Activated CD4-positive, alpha-beta T cell treated with anti-CD3 and anti-CD28 coated beads for 4 hours (primary cell): ENCODE data around the gene SUN1.

Experiments
- DNase-seq, 2 donors: peaks; one replicate each; pipeline ENCODE4 v3.0.0-alpha.2; 2020

Gene SUN1

DNA sequence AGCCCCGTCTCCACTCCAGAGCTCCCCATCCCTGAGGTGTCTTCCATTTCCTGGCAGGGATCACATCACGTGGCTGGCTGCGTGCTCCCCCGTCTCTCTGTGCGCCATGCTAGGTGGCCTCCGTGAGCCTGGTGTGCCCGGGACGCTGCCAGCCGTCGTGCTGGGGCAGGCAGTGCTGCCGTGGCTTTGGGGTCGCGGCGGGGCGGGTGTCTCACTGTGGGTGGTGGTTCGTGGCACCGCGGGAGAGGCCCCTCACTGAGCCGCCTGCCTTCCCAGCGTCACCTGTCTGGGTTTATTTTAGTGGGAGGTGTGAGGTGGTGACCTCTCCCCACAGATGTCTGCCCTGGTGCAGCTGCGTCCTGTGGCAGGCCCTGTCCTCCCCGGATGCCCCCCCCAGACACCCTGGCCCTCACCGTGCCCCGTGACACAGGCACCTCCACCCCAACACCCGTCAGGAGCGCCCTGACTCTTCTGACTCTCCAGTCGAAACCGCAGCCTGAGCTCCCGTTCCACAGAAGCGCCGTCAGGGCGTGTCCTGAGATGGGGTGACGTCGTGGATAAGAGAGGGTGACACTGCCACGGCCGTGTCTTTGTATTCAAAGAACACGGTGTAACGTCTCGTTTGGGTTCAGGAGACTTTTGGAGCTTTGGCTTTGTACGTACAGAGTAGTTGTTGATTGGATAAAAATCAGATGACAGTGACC lies 62.0 kb downstream of the SUN1 start:
- no peak for DNase-seq

DNA sequence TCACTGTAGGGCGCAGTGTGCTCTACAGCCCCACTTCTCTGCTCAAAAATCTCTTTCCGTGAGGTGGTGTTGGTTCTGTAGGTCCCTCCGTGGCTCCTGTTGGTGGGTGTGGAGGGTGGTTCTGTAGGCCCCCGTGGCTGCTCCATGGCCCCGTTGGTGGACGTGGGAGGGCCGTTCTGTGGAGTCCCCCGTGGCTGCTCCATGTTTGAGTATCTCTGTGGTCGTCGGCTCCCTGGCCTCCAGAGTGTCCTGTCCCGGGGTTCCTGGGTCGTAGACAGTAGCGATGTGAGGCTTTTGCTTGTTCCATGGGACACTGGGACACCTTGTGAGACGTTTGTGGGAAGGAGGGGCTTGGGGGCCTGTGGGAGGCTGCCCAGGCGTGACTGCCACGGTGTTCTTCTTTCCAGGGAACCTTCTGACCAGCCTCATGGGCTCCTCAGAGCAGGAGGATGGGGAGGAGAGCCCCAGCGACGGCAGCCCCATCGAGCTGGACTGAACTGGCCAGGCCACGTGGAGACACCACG lies 62.7 kb downstream of the SUN1 start:
- DNase-seq = no peak

DNA sequence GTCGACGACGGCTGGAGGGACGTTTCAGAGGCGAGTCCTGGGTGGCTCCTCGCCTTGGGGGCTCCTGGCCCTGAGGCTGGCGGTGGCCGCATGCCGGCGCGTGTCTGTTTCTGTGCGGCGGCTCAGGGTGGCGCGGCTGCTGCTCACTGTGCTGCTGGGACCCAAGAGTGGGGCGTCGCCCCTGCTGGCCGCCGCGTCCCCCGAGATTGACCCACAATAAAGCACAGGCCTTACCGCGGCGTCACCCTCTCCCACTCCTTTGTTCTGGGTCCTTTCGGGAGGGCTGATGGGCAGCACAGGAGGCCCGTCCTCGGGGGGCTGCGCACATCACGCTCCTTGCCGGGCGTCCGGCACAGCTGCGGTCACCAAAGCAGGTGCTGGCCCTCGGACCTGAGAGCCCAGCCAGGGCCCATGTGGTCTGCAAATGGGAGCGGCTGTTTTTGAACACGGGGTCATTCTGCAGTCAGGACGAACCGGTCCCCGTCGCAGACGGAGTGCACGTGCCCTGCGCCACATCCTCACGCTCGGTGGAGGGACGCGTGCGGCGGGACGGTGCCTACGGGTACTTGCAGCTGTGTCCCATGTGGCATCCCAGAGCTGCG lies 63.3 kb downstream of the SUN1 start:
- no peak for DNase-seq

DNA sequence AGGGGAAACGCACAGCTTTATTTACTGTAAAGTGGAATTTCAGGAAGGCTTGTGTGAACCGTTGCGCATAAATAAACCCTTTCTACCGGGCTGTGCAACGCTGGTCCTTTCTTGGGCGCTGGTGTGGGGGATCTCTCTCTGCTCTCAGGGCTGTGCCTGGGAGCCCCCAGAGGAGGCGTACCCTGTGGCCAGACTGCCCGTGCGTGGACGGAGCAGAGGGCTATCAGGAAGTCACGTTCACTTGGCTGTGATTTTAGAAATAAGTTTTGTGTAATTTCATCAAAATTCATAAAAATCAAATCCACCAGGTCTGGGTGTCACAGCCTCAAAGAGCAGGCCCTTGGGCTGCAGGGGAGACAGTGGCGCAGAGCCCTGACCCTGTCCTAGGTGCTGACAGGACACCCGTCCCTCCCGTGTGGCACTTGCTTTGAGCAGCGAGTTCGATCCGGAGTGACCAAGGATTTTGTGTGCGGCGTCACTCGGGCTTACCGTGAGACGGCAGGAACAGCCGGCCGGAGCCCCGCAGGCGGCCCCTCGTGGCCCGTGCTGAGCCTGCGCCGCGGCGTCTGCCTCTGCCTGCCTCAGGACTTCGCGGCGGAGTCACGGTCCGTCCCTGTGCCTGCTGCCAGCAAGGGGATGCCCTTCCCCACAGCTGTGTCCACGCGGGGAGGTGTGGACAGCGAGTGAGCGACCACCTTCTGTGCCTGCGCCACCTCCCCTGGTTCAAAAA lies 64.2 kb downstream of the SUN1 start:
- DNase-seq = no peak

DNA sequence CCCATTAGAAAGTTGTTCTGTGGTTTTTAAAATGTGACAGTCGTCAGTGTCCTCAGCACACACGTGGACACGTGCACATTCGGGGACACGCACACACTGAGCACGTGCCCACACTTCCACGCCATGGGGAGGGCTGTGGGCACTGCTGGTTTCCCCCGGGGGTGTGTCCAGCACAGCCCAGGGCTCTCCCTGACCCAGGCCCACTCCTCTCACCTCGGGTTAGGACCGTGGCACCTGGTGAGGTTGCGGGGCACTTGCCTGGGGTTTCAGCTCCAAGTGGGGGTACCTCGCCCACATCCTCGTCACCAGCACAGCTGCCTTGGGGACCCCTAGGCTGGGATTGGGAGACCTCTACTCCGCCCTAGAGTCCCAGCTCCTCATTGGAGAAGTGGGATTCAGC lies 64.8 kb downstream of the SUN1 start:
- no peak for DNase-seq

DNA sequence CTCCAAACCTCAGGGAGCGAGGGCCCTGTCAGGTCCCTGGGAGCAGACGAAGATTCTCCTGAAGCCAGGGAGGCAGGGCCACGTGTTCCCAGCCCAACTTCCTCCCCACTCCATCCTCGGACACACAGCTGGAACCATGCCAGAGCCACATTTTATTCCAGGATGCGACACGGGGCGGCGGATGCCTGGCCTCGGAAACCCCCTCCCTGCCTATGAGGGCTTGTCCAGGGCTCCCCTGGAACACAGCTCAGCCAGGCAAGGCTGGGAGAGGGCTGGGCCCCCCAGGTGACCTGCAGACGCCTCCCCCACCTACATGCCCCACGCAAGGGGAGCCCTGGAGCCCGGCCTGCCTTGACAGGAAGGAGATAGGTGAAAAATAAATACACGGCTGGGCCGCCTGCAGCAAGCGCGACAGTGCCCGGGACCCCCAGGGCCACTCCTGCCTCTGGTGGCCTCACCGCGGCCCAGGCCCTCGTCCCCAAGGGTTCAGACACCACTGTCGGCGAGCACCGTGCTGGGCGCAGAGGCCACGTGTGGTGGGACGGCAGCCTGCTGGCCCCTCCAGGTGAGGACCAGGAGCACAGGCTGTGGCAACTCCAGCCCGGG lies 65.6 kb downstream of the SUN1 start:
- no peak for DNase-seq

DNA sequence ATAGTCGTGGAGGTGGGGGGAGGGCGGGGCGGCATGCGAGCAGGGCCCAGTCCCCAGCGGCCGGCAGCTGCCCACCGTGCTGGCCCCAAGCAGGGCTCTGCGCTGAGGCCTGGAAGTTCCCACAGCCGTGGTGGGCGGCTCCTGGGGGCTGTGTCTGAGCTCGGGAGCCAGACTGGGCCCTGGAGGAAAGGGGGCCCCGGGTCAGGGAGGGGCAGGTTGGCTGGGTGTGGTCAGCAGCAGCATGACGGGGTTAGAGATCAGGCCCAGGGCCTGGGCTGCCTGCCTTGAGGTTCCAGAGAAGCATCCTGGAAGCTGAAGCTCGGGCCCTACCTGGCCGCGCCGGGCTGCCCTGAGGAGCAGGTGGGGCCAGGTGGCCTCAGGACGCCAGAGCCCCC lies 66.2 kb downstream of the SUN1 start:
- DNase-seq = no peak

DNA sequence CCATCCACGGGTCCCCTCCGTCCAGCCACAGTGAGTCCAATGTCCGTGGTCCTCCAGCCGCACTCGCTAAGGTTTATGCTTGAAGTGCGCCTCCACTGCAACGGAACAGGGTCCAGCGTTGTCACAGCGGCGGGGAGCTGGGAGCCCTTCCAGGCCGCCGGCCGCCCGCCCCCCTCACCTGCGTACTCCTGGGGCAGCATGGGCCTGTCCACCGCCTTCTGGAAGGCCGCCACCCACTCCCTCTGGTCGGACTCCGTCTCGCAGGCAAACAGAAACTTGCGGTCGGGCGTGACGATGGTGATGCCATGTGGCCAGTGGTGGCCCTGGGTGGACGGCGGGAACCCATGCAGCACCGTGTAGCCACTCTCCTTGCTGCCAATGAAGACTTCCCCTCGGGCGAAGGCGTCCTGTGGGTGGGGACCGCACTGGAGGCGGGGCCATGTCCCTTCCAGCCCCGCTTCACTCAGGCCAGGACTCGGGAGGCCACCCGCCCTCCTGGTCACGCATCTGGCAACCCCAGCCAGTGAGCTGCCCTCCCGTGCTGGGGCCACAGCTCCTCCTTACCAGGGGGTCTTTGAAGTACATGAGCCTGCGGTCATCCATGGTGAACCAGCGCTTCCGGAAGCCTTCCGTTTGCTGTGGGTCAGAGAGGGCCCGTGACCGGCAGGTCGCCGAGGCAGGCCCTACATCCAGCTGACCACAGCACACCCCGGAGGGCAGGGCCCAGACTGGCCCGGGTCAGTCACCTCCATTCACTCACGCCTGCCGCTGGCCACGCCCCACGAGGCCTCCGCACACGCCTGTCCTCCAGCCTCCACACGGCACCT lies 66.8 kb downstream of the SUN1 start:
- DNase-seq = no peak

DNA sequence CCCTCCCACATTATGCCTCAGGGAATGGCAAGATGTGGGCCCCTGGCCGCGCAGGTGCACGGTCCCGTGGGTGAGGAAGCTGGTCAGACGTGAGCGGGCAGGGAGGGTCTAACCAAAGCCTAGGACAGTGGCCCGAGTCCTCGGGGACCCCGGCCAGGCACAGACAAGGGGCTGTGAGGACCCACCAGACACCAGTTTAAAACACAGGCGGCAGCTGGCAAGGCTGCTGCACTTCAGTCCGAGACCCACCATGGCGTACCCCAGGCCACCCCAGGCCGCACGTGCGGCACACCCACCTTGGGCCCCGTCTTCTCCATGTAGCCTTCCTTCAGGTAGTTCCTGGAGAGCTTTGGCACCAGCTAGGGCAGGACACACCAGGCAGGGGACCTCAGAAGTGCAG lies 67.5 kb downstream of the SUN1 start:
- DNase-seq = no peak

DNA sequence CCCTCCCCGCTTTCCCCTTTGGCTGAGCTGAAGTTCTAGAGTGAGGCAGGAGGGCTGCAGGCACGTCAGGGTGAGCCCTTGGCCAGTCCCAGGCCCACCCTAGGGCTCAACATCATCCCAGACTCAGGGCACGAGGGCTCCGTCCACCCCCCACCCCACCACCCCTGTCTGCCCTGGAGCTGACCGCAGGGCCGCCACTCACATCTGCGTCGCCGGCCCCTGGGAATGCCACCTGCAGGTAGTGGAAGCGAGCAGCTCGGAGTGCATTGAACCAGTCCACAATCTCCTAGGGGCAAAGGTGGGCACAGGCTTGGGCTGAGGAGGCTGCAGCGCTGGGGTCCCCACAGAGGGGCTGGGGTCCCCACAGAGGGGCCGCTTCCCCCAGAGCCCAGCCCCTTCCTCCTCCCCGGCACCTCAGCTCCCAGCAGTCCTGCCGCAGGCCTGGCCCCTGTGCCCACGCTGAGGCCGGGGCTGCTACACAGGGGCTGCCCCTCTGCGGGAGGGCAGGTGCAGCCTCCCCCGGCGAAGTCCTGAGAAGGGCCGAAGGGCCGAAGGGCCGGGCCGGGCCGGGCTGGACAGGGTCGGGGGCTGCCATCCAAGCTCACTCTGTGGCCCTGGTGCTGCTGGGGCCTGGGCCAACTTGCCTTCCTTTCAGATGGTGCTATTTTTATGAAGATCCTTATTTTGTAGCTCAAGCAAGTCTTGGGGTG lies 68.2 kb downstream of the SUN1 start:
- DNase-seq = no peak

DNA sequence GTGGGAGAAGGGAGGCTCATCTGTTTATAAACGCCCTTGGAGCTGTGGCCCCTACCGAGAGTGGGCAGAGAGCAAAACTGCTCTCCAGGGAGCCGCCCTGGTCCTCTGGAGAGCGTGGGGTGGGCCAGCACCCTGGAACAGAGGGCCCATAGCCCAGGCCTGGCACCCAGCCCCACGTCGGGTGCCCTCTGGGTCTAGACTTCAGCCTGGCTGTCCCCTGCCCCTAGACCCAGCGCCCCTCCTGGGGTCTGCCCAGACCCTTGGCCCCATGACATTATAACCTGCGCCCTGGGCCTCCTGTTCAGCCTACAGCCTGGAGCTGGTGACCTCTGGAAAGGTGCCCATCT lies 68.7 kb downstream of the SUN1 start:
- no peak for DNase-seq

DNA sequence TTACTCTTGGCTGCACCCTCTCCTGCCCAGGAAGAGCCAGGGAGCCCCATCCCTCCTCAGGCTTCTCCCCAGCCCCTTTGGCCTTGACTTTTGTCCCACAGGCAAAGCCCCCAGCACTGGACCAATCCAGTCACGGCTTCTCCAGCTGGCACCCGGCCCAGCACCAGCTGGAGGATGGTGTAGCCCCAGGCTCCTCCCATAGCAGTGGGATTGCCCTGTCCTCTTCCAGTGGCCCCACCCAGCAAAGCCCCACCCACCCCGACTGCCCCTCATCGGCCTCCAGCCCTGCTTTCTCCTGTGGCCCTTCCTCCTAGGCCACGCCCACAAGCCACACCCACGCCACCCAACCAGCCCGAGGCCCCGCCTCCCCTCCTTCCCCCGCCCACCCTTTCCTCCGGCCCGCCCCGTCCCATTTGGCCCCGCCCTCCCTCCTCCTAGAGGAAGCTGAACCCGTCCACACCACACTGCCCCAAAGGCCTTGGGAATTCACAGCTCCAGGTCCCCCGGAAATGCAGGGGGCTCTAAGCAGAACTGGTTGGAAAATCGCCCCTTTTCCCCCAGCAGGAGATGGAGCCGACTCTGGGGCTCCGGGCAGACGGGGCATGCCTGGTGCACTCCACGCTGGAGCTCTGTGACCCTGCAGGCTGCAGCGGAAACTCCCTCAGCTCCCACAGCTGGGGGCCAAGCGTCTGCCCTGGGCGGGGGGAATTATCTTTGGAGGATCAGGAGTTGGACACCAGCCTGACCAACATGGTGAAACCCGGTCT lies 69.3 kb downstream of the SUN1 start:
- DNase-seq = peak; percentile 35 to 48

DNA sequence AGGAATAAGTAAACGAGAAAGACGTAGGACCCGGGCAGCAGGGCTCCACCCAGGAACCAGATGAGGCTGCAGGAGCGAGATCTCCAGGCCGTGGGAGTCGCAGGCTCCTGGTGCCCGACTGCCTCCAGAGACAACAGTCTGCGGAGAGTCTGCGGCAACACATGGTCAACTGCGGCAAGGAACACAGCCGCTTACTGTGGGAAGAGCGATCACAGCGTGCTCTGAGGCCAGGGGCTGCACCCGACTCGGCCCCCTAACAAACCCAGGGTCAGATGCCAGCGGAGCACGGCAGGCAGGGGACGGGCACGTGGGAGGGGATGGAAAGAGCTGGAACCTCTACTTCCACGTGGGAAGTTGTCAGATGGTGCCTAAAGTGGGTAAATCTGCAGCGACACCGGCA lies 70.7 kb downstream of the SUN1 start:
- no peak for DNase-seq

DNA sequence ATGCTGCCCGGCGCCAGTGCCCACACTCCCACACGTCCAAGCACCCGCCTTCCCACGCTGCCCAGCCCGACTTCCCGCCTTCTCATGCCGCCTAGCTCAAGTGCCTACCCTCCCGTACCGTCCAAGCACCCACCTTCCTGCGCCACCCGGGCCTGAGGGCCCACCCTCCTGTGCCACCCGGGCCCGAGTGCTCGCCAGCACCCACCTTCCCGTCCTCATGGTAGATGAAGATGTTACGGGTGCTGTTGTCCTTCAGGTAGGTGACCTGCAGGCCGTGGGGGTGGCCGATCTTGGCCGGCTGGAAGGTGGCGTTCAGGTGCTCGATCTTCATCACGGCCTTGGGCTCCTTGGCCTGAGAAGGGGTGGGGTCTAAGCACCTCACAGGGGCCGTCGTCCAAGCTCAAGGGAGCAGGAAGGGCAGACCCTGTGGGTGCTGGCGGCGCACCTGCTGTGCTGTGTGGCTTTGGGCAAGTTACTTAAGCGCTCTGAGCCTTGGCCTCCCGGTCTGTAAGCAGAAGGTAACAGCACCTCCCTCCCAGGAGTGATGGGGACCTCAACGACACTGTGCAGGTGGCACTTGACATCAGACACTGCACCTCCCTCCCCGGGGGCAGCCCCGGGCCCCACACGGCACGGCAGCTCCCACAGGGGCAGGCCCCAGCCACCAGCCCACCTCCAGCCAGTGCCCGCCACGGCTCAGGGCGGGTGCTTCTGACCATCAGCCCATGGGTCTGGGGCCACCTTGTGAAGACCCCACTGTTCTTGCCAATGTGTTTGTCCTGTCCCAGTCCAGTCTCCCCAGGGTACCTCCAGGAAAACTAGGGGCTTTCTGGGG lies 71.9 kb downstream of the SUN1 start:
- no peak for DNase-seq

DNA sequence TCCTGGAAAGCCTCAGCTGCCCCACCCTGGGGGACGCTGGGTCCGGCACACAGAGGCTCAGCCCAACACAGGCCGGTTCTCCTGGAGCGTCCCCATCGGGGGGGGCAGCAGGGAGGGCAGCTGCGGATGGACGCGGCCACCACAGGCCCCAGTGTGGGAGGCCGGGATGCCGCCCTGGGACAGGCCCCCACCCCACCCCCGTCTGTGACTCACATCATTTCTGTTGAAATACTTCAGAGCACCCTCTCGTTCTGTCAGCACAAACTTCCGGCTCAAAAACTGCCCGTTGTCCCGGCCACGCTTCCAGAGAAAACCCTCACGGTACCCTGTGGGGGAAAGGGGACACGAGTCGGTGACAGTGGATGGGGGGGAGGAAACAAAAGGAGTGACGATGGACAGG lies 72.6 kb downstream of the SUN1 start:
- DNase-seq = no peak

DNA sequence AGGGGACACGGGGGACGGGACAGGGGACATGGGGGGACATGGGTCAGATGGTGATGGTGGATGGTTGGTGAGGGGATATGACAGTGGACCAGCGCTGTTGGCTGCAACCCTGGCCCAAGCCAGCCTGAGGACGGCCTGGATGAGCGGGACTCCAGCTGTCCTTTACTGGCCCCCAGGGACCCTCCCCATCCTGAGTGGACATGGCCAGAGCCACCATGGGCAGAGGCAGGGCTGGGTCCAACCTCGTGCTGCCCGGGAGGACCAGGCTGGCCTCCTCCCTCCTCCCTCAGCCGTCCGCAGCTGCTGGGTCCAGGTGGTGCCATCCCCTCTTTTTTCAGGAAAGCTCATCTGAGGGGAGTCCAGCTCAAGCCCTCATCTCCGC lies 74.5 kb downstream of the SUN1 start:
- no peak for DNase-seq

DNA sequence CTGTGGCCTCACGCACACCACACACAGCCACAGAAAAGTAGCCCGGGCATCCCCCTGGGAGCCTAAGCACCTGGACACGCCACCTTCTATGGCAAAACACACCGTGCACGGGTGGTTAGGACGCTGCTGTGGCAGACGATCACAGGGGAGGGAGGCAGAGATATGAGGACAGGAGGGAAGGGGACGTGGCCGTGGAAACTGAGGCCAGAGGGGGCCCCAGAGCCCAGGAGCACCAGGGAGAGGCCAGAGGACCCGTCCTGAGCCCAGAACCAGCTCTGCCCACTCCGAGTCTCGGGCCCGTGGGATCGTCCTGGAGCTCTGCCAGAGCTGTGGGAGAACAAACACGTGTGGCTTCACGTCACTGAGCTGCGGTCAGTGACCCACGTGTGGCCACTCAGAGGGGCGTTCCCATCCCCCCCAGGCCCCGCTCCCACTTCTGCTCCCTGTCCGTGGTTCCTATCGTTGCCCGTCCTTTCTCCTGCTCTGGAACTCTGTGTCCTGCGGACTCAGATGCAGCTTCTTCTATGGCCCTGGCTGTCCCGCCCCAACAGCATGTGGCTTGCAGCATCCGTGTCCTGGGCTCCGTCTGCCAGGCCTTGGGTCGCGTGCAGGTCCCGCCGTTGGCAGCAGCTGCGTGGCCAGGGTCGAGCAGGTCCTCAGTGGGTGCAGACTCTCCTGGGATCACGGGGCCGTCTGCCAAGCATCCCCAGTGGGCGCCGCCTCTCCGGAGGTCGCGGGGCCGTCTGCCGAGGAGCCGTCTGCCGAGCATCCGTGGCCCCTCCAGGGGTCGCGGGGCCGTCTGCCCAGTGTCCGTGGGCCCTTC lies 75.1 kb downstream of the SUN1 start:
- no peak for DNase-seq

DNA sequence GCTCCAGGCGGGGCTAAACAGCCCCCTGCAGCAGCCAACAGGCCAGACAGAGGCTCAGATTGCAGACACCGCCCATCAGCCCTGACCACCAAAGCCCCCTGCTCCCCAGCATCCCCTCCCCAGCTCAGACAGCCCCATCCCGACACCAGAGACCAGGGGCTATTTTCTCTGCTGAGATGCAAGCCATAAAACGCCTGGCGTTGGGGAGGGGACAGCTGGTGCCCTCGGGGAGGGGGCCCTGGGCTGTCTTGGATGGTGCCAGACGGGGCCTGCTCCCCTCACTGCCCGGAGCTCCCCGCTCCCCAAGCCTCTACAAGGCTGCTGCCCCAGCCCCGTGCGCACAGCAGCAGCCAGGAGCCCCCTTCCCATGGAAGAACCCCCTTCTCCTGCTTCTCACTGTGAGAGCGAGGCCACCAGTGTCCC lies 75.9 kb downstream of the SUN1 start:
- no peak for DNase-seq

DNA sequence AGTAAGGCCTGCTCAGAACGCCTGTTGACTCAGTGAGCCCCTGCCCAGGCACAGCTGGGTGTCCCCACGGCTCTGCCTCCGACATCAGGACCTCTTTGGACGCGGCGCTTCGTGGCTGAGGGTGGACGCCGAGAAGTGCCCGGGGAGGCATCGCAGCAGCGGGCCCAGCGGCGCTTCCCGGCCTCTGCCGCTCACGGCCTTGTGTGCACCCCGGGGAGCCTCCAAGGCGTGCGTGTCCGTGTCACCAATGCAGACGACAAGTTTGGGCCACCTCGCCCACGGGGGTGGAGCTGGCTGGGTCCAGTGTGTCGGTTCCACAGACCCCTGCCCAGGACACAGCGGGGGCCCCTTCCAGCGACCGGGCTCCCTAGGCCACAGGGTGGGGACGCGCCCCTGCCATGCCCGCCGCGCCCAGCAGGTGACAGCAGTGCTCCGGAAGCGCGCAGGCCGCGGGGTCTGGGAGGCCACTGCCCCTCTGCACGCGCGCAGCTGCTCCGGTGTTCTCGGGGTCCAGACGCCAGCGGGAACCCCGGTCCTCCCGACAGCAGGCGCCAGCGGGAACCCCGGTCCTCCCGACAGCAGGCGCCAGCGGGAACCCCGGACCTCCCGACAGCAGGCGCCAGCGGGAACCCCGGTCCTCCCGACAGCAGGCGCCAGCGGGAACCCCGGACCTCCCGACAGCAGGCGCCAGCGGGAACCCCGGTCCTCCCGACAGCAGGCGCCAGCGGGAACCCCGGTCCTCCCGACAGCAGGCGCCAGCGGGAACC lies 76.5 kb downstream of the SUN1 start:
- peak; percentile 65 to 67 for DNase-seq
